ENCODE results near the gene ANXA2. TPM values are rescaled to one million over a fixed set of nuclear protein-coding genes. Genes with fewer than 3 reads are reported as not detected.
"Not testable (repeated sequence)": the region's sequence is repeated elsewhere in the genome, so short reads cannot be mapped to it uniquely, and the experiment has no call there.

The ANXA2 gene
- total RNA-seq, 1 donor from 2014 or later, result 925 TPM

DNA sequence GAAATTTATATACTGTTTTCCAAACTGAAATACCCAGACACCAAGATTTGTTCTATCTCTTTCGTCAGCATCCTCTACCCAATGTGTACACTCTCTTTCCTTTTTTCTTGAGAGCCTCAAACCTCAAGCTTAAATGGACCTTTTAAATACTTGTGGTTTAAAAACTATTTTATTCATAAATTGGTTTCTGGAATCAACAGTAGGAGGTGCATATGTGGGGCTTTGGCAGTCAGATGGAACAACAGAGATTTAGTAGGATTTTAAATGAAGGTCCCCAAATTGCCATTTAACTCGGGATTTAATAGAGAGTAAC lies 33.2 kb downstream of the ANXA2 start:
- no peak for DNase-seq
- H3K9me3 Mint-ChIP-seq (ENCODE audit: unreplicated experiment), result peaks cover 7% of the 10 kb centered on the region
- H3K36me3 Mint-ChIP-seq (ENCODE audit: unreplicated experiment), result peaks cover 8% of the 10 kb centered on the region
- TF ChIP-seq CTCF (IDR thresholded peaks at IDR 0.05; ENCODE audit: partially characterized antibody, unreplicated experiment), result no peak
- peaks cover 5% of the 10 kb centered on the region for H3K27me3 Mint-ChIP-seq (ENCODE audit: unreplicated experiment)
- no peak overlapping the region for H3K27ac Mint-ChIP-seq (ENCODE audit: unreplicated experiment)
- no peak overlapping the region for H3K4me3 Mint-ChIP-seq (ENCODE audit: unreplicated experiment)
- peaks cover 22% of the 10 kb centered on the region for H3K4me1 Mint-ChIP-seq (ENCODE audit: low read depth, unreplicated experiment)

- peaks cover 21% of the 10 kb centered on the region for H3K4me1 Mint-ChIP-seq (ENCODE audit: low read depth, unreplicated experiment)
- peak overlapping the region; percentile 62 for H3K27ac Mint-ChIP-seq (ENCODE audit: unreplicated experiment)
These were observed 33.7 kb downstream of the ANXA2 start for GRCh38 chr15:60363903-60364611.

GRCh38 chr15:60363087-60363549 lies 34.7 kb downstream of the ANXA2 start:
- no peak for TF ChIP-seq CTCF (IDR thresholded peaks at IDR 0.05; ENCODE audit: partially characterized antibody, unreplicated experiment)
- peaks cover 6% of the 10 kb centered on the region for H3K9me3 Mint-ChIP-seq (ENCODE audit: unreplicated experiment)
- H3K27ac Mint-ChIP-seq (ENCODE audit: unreplicated experiment), result peak overlapping the region; percentile 69
- peaks cover 26% of the 10 kb centered on the region for H3K4me1 Mint-ChIP-seq (ENCODE audit: low read depth, unreplicated experiment)
- H3K36me3 Mint-ChIP-seq (ENCODE audit: unreplicated experiment), result peaks cover 8% of the 10 kb centered on the region
- DNase-seq, result no peak
- peaks cover 5% of the 10 kb centered on the region for H3K27me3 Mint-ChIP-seq (ENCODE audit: unreplicated experiment)
- peak overlapping the region; percentile 18 for H3K4me3 Mint-ChIP-seq (ENCODE audit: unreplicated experiment)

More at GRCh38 chr15:60363903-60364611, 33.7 kb downstream of the ANXA2 start:
- Mint-ChIP-seq H3K27me3 (ENCODE audit: unreplicated experiment) (peaks cover 5% of the 10 kb centered on the region), H3K36me3 (ENCODE audit: unreplicated experiment) (peaks cover 8% of the 10 kb centered on the region), H3K9me3 (ENCODE audit: unreplicated experiment) (peaks cover 7% of the 10 kb centered on the region), H3K4me3 (ENCODE audit: unreplicated experiment) (no peak overlapping the region)
- DNase-seq, result no peak
- TF ChIP-seq CTCF (IDR thresholded peaks at IDR 0.05; ENCODE audit: partially characterized antibody, unreplicated experiment), result no peak

DNA sequence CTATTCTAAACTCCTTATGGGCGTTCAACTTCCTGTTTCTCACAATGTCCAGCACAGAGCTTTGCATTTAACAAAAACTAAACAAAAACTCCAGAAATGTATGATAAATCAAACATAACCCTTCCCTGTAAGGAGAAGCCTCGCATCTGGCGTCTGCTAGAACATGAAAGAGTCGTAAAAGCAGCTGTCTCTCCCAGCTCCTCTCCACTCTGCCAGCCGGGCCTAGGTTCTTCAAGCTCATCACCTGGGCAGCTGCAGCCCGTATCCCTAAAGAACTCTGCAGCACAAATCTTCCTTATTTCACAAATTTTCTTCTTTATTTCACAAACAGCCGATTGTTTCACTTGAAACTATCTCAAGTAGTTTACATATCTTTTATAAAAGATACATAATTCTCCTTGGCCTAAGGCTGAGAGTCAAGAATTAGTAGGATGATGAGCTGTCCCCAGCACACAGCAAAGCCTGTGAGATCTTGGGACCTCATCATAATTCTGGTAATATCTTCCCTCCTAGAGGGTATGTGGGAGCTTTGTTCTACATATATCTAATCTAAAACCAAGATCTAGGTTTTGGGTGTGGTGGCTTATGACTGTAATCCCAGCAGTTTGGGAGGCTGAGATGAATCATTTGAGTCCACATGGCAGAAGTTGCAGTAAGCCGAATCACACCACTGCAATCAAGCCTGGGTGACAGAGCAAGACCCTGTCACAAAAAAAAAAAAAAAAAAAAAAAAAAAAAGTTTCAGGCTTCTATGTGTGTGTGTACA lies 35.3 kb downstream of the ANXA2 start:
- peaks cover 6% of the 10 kb centered on the region for H3K9me3 Mint-ChIP-seq (ENCODE audit: unreplicated experiment)
- TF ChIP-seq CTCF (IDR thresholded peaks at IDR 0.05; ENCODE audit: partially characterized antibody, unreplicated experiment), result no peak
- H3K4me3 Mint-ChIP-seq (ENCODE audit: unreplicated experiment), result no peak overlapping the region
- H3K4me1 Mint-ChIP-seq (ENCODE audit: low read depth, unreplicated experiment), result peaks cover 26% of the 10 kb centered on the region
- peak overlapping the region; percentile 2 for H3K27ac Mint-ChIP-seq (ENCODE audit: unreplicated experiment)
- H3K27me3 Mint-ChIP-seq (ENCODE audit: unreplicated experiment), result peaks cover 5% of the 10 kb centered on the region
- H3K36me3 Mint-ChIP-seq (ENCODE audit: unreplicated experiment), result peaks cover 8% of the 10 kb centered on the region
- no peak for DNase-seq

DNA sequence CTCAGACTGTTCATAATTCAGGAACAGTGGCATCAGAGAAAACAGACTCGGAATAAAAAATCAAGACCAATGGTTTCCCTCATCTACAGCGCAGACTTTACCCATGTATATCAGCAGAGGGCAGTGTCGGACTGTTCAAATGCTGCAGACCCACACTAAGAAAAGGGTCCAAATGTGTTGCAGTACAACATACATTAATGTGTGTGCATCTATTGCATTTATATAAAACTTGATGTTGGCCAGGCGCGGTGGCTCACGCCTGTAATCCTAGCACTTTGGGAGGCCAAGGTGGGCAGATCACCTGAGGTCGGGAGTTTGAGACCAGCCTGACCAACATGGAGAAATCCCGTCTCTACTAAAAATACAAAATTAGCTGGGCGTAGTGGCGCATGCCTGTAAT lies 38.0 kb downstream of the ANXA2 start:
- not testable (repeated sequence) for H3K4me3 Mint-ChIP-seq (ENCODE audit: unreplicated experiment); H3K27me3 Mint-ChIP-seq (ENCODE audit: unreplicated experiment); H3K9me3 Mint-ChIP-seq (ENCODE audit: unreplicated experiment); H3K36me3 Mint-ChIP-seq (ENCODE audit: unreplicated experiment)
- TF ChIP-seq CTCF (IDR thresholded peaks at IDR 0.05; ENCODE audit: partially characterized antibody, unreplicated experiment), result peak; percentile 54
- DNase-seq, result peak; percentile 31
- Mint-ChIP-seq H3K27ac (ENCODE audit: unreplicated experiment) (peak overlapping the region; percentile 11), H3K4me1 (ENCODE audit: low read depth, unreplicated experiment) (peaks cover 28% of the 10 kb centered on the region)
